SW 1271 (cell line): Measurements from ENCODE around the gene HNRNPM.

ENCODE experiments used
- DNase-seq, 2 experiments: peaks; one replicate each; lab custom pipeline; 2025; lab: John Stamatoyannopoulos, UW

Gene HNRNPM

DNA sequence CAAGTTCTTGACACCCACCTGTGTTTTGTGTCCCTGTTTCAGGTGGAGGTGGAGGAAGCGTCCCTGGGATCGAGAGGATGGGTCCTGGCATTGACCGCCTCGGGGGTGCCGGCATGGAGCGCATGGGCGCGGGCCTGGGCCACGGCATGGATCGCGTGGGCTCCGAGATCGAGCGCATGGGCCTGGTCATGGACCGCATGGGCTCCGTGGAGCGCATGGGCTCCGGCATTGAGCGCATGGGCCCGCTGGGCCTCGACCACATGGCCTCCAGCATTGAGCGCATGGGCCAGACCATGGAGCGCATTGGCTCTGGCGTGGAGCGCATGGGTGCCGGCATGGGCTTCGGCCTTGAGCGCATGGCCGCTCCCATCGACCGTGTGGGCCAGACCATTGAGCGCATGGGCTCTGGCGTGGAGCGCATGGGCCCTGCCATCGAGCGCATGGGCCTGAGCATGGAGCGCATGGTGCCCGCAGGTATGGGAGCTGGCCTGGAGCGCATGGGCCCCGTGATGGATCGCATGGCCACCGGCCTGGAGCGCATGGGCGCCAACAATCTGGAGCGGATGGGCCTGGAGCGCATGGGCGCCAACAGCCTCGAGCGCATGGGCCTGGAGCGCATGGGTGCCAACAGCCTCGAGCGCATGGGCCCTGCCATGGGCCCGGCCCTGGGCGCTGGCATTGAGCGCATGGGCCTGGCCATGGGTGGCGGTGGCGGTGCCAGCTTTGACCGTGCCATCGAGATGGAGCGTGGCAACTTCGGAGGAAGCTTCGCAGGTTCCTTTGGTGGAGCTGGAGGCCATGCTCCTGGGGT, 41.0 kb downstream of the HNRNPM start:
- DNase-seq, result no peak

DNA sequence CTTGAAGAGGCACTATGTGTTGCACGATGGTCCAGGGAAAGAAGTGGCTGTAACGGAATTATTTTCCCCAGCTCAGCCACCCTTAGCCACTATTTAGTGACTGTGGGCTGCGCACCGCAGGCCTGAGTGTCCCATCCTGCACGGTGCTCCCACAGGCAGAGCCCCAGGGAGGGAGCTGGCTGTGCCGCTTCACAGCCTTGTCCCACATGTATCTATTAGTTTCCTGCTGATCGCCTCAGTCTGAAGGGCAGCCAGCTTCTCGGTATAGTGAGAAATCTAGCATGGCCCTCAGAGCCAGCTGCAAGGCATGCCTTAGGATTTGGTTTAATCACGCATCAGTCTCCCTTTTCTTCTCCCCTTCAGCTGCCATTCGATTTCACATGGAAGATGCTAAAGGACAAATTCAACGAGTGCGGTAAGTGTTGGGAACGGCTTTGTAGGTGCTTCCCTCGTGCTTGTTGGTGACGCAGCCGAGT, 41.9 kb downstream of the HNRNPM start:
- DNase-seq, result no peak

DNA sequence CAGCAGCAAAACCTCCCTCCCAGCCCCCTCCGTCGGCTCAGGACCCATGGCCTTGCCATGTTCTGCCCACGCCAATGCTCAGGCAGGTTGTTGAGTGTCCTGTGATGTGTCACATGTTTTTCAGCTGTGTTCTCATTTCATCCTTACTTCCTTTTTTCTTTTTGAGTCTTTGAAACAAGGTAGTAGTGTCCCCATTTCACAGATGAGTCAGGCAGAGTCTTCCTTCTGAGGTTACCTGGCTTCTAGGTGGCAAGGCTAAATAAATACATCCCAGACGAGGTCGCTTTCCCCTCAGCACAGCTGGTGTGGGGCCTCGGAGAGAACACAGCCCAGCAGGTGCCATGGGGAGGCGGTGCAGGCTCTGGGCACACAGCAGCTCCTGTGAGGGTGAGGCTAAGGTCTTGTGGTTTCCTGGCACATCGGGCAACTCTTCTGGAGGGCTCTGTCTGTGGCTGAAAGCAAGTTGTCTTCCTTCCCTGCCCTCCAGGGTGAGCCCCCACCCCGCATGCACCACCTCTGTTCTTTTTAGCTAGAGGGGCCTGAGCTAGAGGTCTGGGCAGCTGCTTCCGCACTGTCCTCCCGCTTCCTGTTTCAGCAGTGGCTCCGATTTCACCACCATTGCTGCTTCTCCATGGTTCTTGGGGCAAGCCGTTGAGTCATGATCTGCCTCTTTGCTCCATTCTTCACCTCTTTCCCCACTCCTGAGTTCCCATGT, 42.5 kb downstream of the HNRNPM start:
- no peak for DNase-seq

DNA sequence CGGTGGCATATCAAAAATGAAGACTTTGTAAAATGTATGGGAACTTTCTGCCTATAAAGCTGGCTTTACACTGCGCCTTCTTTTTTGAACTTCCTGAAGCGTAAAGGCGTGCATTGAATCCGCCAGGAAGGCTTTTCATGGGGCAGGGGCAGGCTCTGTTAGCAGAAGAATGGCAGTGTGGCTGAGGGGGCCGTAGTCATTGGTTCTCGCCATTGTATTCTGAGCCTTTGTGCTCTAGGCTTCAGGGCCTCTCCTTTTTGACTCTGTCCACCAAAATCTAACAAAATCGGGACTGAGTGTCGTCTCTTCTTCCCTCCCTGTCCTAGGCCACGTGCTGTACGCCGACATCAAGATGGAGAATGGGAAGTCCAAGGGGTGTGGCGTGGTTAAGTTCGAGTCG, 43.6 kb downstream of the HNRNPM start:
- DNase-seq, result no peak

DNA sequence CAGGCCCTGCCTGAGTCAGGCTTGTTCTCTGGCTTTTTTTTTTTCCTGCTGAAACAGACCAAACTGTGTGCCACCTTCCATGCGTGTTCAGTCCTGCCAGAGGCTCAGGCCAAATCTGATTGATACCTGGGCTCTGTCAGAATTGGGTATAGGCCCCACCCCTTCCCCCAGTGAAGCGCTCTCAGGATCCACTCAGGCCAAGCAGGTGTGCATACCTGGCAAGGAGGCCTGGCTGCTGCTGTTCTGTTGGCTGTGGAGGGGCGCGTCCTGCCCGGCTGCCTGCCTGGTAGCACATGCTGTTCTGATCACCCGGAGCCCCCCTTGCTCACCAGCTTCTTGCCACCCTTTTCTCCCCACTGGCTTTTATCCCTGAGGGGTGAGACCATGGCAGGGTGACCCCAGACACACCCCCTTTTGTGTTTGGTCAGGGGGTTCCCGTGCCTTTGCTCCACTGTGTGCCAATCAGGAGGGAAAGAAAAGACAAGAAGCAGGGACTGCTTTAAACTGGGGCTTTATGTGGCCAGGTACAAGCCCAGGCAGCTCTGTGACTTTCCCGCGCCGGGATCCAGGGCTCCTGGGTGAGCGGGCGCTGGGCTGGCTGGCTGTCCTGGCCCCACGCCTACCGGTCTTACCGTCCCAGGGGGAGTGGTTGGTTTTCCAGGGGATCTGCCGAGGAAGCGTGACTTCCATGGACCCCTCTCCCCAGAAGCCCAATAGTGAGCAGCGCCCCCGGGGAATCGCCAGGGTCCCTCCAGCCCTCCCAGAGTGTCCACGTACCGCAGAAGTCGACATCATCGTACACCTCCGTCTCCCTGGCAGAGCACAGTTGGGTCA, 45.0 kb downstream of the HNRNPM start:
- no peak for DNase-seq

DNA sequence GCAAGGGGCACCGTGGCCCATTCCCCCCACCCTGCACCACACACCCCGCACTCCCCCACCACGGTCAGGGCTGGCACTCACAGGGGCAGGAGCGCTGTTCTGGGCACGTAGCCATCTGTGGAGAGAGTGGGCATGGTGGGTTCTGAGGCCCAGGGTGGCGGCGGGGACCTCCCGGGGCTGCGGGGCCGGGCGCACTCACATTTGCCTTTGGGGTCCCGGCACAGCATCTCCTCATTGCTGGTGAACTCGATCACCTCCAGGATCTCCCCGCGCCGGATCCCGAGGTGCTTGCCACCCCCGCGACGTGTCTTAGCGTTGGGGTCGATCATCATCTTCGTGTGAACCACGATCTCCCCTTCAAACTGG, 45.6 kb downstream of the HNRNPM start:
- DNase-seq, result no peak

DNA sequence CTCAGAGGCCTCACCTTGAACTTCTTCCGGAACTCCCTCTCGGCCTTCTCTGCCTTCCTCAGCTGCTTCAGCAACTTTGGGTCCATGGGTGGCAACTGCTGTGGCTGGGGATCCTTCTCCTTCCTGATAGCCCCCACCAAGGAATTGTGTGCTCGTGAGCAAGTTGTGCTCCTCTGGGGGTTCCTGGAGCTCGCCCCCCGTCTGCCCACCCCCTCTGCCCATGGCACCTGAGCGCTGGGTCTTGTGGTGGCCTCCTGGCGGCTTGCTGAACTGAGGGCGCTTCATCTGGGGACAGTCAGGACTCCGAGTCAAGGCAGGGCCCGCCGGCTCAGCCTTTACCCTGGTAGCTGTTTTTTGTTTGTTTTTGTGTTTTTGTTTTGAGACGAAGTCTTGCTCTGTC, 46.1 kb downstream of the HNRNPM start:
- no peak for DNase-seq

DNA sequence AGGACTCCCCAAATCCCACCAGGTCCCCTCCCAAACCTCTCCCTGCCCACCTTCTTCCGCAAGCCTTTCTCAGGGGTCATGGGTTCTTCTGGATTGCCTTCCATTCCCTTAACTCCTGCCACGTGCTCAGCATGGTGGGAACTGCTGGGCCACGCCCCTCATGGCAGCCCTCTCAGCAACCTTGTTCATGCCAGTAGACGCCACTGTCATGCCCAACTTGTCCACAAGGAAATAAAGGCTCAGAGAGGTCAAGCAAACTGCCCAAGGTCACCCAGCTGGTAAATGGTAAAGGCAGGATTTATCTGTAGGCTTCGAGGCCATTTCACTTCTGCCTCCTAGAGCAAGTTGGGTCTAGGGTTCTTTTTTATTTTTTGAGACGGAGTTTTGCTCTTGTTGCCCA, 46.8 kb downstream of the HNRNPM start:
- no peak for DNase-seq

DNA sequence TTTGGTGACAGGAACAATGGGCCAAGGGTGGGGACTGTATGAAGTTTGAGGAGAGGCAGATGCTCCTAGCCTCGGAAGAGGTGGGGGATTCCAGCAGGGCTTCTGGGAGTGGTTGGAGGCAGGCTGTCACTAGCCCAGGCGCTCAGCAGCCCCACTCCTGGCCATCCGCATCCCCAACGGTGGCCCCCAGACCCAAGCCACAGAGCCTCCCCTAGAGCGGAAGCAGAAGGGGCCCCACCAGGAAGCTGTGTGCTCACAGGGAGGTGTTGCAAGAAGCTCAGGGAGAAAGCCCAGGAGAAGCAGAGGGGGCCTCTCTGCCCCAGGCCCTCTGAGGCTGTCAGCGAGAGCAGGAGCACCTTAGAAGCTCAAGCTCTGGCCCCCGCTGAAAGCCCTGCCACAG, 49.4 kb downstream of the HNRNPM start:
- DNase-seq, result no peak

DNA sequence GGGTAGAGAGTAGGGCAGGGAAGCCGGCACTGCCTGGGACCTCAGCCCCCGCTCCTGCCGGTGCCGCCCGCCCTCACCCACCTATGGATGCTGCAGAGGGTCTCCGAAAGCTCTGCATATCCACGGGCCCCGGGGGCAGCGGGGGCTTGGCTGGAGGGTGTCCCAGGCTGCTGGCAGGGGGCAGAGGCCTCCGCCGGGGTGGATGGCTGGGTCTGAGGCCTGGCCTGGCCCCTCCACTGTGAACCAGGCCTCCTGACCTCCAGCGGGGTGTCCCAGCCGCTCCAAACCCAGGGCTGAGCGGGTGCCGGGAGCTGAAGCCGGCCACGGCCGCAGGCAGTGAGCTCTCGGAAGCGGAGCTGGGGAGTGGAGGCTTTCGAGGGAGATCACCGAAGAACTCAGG, 53.5 kb downstream of the HNRNPM start:
- DNase-seq, result no peak

DNA sequence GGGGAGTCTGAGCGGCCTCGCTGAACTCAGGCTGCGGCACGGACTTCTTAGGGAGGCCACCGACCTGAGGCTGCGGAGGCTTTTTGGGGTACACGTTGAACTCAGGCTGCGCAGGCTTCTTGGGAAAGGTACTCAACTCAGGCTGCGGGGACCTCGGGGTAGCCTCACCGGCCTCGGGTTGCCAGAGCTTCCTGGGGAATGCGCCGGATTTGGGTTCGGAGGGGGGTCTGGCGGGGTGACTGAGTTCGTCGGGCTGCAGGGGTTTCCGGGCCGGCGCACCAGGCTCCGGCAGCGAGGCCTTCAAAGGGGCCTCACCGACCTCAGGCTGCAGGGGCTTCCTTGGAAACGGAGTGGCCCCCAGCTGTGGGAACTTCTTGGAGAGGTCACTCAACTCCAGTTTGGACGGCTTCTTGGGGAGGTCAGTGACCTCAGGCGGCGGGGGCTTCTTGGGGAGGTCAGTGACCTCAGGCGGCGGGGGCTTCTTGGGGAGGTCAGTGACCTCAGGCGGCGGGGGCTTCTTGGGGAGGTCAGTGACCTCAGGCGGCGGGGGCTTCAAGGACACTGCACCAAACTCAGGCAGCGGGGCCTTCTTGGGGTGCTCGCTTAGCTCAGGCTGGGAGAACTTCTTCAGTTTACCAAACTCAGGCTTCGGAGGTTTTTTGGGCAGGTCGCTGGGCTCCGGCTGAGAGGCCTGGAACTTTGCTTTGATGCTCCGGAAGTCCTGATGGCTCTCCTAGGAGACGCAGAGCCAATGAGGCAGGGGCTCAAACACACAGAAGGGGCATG, 54.5 kb downstream of the HNRNPM start:
- DNase-seq, result no peak

DNA sequence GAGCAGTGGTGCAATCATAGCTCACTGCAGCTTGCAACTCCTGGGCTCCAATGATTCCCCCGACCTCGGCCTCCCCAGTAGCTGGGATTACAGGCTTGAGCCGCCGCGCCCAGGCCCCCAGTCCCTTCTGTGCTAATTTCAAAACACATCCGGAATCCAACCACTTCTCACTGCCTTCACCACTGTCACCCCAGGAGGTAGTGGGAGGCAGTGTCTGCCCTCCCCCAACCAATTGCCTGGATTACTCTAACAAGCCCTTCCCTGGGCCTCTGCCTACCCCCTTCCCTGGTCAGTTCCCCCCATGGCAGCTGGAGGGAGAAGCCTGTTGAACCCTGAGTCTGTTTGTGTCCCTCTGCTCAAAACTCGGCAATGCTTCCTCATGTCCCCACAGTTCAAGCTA, 55.4 kb downstream of the HNRNPM start:
- DNase-seq, result no peak

DNA sequence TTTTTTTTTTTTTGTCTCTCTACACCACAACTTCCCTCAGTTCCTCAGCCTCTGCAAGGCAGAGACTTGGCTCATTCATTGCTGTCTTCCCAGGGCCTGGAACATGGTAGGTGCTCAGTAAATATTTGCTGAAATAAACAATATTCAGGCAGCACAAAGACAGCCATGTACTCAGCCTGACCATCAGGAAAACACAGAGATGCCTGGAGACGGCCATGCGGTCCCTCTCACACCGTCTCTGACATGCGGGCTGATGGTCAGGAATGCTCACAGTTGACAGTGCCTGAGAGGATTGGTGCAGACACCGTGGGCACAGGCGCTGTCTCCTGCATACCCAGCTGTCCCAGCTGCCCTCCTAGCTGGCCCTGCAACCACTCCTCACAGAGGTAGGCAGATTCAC, 56.7 kb downstream of the HNRNPM start:
- no peak for DNase-seq

DNA sequence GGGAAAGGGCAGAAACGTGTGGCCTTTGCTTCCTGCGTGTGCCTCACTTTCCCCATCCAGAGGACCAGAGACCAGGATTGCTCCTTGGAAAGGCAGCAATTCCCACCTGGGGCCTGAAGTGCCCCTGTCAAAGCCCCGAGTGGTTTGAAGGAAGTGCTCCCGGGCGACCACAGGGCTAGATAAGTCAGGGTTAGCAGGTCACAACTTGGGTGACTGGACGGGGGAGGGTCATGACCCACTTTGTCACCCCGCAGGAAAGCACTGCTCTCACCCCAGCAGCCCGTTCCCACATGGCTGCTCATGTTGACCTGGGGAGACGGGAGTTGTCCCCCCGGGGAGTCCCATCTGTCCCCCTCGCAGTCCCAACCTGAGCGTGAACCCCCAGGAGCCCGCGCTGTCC, 57.2 kb downstream of the HNRNPM start:
- DNase-seq, result no peak

DNA sequence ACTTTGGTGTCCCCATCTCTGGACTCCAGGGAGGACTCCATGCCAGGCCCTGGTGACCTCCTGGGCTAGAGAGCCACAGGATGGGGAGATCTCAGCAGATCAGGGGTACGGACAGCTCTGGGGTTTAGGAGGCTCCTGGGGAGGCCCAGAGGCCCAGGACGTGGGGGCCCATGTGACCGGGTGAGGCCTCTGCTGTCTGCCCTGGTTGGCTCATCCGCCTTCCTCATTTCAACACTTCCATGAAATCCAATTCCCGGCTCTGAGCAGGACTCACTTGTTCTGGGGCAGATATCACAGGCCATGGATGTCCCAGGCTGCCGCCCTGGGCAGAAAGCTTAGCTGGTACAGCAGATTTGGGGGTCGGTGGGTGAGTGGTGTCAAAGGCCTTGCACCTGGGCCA, 58.7 kb downstream of the HNRNPM start:
- no peak for DNase-seq

DNA sequence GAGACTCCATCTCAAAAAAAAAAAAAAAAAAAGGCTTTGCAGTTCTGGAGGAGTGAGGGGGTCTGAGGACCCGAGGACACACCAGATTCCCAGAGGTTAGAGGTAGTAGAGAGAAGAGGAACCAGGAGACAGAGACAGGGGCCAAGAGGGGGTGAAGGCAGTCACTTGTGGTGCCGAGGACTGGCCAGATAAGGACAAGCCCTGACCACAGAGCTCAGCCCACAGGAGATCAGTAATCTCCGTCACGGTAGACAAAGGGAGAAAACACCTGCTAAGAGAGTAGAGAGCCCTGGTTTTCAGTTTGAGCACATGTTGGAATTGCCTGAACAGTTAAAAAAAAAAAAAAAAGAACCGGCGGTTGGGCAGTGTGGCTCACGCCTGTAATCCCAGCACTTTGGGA, 59.4 kb downstream of the HNRNPM start:
- no peak for DNase-seq

DNA sequence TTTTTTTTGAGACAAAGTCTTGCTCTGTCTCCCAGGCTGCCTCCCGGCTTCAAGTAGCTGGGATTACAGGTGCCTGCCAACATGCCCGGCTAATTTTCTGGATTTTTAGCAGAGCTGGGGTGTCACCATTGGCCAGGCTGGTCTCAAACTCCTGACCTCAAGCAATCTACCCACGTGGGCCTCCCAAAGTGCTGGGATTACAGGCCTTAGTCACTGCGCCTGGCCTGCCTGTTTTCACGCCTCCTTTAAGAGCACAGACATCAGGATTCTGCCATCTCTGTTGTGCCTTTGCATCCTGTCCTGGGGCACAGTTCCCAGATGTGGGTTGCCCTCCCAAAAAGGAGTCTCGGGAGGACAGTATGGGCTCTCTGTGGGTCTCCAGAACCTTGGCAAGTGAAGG, 60.1 kb downstream of the HNRNPM start:
- DNase-seq, result no peak

DNA sequence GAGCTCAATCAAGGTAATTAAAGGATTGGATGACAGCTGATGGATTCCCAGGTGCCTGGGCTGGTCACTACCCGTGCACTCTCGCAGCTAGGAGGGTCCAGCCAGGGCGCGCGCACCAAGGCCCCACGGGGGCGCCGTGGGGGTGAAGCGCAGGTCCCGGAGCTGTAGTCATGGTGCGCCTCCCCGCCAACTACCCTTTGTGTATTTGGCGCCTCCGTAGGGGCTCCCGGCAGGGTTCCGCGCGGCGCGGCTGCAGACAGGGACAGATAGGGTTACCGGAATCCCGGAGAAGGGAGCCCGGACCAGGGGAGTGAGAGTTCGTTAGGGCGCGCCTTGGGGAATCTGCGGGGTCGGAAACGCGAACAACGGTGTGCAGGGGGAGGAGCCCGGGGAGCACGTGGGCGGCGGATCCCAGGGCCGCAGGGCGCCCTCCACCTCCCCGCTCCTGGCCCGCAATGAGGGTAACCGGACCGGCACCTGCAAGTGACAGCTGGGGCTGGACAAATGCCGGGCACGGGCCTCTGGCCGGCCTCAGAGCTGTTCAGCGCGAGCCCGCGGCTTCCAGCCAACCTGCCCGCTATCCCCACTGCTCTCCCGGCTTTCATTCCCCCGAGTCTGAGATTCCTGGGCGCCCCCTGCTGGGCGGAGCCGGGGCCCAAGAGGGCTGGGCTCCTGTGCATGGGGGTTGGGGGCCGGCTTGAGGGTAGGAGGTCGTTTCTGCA, 61.1 kb downstream of the HNRNPM start:
- DNase-seq, result peak in 1 of 2 experiments; percentile 75

DNA sequence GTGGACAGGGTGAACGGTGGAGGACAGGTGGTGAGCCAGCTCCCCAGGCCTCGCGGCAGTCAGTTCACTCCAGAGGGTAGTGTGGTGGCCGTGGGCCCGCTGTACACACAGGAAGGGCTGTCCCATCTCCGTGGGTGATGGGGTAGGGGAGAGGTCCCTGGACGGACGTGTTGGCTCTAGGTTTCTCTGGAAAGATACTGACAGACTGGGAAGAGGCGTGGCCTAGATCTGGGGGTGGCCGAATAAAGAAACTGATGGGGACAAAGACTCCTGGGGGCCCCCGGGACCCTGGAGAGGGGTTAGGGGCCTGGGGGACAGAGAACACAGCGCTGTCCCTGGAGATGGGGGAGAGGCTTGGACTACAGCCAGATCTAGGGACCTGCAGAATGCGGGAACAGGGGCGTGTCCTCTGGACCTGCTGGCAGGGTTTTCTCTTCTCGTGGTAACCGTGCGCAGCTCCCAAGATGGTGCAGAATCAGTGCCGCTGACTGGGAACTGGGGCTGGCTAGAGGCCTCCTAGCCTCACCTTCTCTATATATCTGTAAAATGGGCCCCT, 61.7 kb downstream of the HNRNPM start:
- peak in 1 of 2 experiments; percentile 17 for DNase-seq

DNA sequence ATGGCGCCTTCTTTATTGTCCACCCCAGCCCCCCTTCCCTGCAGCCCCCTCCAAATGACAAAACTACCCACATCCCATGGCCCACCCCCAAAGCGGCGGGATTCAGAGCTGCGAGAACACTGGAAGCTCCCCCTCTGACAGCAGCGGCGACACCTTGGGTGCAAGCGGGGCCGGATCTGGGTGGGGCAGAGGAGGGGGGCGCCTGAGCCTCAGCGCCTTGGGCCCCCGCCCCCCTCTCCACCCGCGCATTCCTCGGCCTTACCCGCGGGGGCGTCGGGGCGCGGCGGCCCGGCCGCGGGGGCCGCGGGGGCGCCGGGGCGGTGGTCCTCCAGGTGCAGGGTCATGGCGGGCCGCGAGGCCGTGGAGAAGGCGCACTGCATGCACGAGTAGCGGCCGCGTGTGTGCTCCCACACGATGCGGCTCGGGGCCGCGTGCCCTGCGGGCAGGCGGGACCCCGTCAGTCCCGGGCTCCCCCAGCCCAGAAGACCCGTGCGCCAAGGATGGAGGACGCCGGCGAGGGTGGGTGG, 65.9 kb downstream of the HNRNPM start:
- no peak for DNase-seq
